Fibroblast of skin of back (primary cell): Measurements from ENCODE around the gene FLAD1.

Source experiments
- DNase-seq: peaks from one replicate; pipeline ENCODE4 v3.0.0-alpha.2; 2013

FLAD1 gene

DNA sequence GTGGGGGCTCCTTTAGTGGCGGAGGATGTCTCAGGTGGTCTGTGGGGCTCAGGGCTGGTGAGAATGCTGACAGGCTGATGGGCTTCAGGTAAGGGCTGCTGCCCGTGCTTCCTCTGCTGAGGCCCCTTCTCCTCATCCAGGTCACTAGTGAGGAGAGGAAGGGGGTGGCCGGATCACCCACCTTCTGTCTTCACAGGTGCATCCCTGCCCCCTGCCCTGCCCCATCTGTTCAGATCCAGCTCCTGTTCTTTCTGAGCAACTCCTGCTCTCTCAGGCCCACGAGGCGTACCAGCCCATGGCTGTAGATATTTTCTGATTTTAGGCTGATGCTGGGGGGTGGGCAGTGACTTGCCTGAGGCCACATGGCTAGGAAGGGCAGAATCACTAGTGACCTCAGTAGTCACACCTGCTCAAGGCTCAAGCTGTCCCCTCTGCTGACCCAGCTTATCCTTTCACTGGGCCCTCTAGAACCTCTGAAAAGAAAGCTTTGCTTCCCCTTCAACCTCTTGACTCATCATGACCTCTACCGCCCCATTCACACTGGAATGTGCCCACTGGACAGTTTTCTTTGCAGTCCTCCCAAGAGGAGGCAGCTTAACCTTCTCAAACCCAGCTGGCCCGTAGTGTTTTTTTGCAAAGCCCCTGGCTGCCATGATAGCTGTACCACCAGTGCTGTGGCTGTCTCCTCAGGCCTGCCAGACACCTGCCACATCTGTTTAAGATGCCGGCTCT, 35.6 kb downstream of the FLAD1 start:
- DNase-seq = no peak

DNA sequence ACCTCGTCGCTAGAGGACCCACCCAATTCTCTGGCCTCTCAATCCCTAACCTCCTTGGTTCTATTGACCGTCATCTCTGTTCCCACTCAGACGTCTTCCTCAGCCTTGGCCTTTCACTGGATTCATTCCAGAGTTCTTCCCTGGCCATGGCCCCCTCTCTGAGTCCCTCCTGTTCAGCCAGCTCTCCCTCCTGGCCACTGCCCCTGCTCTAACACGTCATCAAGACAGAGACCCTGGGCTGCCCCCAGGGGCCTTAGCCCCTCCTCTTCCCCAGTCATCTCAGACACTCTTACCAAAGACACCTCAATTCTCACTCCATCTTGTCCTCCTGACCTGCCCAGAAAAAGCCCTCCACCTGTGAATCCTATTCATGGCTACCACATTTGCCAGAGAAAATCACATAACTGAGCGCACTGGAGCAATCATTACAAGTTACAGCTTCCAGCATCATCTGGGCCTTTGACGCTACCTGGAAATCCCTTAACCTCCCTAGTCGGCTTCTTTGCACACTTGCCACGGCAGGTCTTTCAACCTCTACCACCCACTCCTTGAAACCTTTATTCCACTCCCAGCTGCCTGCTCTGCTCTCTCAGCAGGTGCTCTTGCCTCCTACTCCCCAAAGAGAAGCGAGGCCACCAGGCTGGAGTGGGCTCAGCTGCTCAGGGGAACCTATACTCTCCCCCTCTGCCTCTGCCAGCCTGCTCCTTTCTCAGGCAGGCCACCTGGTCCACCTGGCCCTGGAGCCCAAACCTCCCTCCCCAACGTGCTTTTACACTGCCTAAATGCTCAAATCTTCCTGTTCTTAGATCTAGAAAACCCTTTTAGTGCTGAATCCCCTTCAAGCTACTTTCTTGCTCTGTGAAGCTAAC, 36.5 kb downstream of the FLAD1 start:
- no peak for DNase-seq

DNA sequence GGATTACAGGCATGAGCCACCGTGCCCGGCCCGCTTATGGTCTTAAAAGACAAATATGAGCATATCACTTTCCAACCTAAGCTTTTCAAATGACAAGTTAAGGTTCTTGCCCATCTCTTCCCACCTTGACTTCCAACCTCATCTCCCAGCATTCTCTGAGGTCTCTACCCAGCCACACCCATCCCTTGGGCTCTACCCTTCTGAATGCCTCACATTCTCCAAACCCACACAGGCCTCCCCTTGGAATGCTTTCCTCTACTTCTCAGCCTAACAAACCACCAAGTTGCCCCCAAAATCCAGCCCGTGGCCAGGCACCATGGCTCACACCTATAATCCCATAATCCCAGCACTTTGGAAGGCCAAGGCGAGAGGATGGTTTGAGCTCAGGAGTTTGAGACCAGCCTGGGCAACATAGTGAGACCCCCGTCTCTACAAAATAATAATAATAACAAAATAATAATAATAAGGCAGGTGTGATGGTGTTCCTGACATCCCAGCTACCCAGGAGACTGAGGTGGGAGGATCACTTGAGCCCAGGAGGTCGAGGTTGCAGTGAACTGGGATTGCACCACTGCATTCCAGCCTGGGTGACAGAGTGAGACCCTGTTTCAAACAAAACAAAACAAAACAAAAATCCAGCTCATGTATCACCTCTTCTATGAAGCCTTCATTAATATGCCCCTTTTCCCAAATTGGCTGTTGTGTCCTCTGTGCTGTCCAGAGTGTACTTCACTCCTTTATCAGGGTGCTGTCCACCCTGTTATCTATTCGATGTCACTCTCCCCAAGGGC, 39.2 kb downstream of the FLAD1 start:
- DNase-seq = no peak

DNA sequence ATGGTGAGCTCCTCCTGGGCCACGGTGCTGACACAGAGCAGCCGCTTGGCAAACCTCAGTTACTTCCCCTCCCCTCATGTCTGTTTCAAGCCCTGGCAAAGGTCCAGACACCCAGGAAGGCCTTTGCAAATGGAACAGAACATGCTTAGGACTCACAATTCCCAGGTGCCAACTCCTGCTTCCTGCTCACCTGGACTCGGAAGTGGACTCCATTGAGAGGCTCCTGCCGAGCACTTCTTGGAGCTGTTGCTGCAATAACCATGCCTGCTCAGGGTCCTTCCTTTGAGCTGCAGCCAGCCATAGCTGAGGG, 39.7 kb downstream of the FLAD1 start:
- DNase-seq = no peak

DNA sequence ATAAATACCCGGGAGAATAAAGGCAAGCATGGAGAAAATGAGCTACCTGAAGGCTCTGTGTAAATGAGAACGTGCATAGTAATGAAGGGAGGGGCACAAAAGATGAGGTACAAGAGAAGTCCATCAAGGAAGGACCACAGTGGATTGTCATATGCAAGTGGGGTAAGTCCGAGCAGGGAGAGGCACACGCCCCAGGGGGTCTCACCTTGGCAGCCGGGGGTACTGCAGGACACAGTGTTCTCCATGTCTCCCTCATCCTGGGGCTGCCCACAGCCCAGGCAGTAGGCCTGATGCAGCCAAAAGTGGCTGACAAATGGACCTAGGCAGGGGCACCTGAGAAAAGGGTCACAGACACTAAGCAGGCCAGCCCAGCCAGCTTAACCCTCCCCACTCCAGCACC, 40.5 kb downstream of the FLAD1 start:
- no peak for DNase-seq

DNA sequence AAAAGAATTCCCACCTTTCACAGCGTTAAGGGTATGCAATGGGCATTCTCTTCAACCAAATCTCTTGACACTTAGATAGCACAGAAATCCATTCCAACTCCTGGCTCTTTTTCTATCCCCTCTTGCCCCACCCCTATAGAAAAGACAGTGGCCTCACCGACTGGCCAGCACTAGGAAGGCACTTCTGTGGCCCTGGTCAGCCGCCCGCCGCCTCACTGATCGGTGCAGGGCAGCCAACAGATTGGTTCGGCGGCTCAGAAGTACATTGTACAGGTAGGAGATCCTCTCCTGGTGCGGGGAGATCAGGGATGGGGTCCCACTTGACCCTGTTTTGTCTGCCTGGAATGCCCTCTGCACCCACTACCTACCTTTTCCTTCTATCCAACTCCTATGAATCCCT, 41.2 kb downstream of the FLAD1 start:
- DNase-seq = no peak

DNA sequence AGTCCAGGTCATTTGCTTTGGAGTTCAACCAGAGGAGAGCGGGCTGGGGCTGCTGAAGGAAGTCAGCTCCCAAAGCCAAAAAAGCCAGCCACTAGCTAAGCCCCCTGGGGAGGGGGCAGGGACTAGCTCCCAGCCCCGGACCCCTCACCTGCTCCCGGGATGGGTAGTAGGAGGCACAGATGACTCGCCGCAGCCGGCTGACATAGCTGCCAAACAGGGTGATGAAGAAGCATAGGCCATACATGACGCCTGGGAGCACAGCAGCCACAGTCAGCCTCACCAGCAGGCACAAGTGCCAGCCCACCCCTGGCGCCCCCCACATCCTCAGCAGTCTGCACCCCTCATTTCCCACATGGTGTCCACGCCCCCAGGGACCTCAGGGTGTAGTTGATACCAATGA, 43.0 kb downstream of the FLAD1 start:
- DNase-seq = no peak

DNA sequence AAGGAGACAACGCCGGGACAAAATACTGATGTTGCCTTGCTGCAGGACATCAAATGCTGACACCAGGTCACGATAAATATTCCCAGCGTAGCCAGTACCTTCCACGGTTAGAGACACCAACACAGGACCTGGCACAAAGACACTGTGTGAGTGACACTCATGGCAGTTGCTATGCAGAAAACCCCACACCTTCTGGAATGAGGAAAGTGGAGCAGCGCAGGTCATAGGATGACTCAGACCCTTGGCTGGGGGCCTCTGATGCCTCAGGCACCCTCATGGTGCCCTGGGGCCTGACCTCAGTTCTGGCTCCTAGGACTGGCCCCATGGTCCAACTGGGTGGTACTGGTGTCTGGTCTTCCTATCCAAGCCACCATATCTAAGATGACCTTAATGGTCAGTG, 43.4 kb downstream of the FLAD1 start:
- no peak for DNase-seq

DNA sequence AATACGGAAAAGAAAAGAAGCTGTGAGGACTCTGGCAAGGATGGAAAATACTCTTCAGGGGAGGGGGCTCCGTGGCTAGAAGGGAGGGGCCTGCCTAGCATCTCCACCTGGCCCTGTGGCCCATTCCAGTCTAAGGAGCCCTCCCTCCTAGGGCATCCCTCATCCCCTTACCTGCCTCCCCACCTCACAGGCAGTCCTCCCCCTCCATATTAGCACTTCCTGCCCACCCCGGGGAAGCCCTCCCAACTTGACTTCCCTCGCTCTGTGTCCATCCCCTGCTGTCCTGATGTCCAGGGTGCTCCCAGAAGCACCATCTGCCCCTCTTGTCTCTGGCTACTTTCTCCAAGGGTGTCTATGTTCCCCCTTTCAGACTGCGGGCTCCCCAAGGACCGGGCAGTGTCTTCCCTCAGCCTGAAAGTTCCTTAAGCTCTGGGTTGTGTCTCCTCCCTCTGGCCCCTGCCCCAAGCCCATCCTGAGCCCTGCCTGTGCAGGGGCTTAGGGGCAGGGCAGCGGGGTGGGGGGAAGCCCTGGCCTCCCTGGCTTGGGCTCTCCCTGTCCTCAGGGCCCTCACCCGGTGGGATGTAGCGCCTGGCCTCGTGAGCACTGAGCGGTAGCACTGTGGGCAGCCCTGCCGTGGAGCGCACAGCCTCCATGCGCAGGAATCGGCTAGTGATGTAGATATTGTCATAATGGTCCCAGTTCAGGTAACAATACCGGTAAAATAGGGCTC, 46.5 kb downstream of the FLAD1 start:
- no peak for DNase-seq

DNA sequence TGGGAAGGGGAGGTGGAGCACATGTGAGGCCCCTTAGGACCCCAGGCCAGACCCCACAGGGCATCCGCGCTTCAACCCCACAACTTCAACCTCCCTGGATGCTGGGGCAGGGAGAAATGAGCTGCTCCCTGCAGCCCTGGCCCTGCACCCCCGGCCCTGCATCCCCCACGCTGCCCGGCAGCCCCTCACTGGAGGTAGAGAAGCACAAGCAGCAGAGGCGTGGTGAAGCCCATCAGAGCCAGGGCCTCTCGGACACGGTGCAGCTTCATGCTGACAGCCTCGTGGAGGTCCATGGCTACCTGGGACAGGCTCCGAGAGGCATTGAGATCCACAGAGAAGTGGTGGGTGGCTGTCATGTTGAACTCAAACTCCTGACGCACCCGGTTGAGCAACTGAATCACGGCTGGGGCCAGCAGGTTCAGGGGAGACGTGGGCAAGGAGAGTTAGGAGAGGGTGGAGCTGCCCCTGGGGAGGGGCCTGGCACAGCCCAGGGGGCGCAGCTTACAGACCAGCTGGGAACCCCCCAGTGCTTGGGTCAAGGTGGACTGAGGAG, 47.2 kb downstream of the FLAD1 start:
- DNase-seq = no peak

DNA sequence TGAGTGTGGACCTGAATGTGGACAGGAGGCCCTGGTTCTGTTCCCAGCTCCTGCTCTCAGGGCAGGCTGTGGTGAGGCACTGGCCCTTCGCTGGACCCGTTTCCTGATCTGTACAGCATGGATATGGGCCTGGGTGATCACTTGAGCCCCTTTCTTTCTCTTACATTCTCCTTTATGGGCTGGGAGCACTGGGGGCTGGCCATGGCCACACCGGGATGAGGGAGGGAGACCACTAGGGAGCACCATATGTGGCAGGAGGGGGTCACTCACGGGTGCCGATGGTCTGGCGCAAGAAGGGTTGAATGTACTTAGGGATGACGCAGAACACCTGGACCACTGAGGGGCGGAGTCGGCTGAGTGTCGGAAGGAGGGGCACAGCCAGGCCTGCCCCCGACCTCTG, 47.8 kb downstream of the FLAD1 start:
- no peak for DNase-seq

DNA sequence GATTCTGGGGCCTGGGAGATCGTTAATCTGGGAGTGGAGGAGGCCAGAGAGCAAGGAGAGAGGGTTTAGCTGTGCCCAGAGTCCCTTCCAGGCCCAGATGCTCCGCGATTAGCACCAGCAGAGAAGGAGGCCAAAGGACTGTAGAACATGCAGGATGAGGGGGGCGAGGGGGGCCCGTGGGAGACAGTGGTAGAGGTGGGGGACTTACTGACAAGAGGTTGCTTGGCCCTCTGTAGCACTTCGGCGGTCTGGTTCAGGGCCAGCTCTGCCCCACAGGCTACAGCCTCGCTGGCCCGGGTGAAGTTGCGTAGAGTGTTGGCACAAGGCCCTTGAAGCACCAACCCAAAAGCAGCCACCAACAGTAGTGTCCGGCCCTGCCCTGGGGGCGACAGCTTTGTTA, 49.7 kb downstream of the FLAD1 start:
- no peak for DNase-seq

DNA sequence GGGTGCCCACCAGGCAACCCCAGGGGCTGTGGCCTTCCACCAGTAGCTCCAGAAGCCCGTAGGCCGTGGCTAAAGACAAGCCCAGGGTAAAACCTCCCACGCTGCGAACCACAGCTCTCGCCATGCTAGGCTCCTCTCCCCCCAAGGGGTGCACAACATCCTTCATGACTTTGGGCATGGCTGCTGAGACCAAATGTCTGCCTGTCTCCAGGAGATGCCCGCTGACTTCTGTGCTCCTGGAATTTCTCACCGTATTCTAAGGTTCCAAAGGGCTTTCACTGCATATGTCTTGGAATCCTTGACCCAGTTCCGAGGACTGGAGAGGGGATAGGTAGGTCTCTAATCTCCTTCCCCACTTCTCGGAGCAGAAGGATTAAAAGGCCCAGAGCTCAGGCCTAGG, 50.4 kb downstream of the FLAD1 start, which contains the start of the genes DCST1 and DCST2:
Gene DCST1, plus strand, starts transcription at position 301 of the 400 bp plus-strand sequence. CDS start 213 bp downstream, outside the sequence.
Gene DCST2, minus strand, starts transcription at position 258 of the 400 bp plus-strand sequence. Its CDS starts 80 bp downstream, at position 178.
- no peak for DNase-seq

DNA sequence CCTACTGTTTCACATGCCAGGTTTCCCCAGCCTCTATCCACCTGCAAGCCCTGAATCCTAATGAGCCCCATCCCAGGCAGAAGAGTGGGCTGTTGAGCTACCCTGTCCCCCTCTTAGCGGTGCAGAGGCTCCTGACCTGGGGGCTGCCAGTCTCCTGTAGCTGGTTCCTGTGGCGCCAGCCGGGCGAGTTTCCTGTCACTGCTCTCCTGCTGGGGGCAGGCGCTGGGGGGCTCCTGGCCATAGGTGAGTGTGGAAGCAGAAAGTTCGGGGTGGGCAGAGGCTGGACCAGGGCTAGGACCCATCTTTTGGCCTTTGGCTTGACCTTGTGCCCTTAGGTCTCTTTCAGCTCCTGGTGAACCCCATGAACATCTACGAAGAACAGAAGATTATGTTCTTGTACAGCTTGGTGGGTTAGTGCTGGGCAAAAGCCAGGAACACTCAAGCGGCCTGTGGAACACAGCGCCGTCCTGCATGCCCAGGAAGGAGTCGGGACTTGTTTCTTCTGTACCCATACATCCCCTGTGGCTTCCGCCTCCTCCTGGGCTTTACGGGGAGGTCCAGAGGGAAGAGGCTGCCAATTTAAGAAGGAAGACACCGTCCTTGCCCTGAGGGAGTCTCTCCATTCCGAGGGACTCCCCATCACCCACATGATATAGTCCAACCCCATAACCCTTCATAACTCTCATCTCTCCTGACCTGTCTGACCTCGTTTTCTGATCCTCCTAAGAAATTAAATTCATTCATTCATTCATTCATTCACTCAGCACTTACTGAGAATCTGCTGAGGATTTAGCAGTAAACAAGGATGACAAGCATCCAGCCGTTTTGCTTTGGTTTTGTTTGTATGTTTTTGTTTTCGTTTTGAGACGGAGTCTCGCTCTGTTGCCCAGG, 51.4 kb downstream of the FLAD1 start:
- no peak for DNase-seq

DNA sequence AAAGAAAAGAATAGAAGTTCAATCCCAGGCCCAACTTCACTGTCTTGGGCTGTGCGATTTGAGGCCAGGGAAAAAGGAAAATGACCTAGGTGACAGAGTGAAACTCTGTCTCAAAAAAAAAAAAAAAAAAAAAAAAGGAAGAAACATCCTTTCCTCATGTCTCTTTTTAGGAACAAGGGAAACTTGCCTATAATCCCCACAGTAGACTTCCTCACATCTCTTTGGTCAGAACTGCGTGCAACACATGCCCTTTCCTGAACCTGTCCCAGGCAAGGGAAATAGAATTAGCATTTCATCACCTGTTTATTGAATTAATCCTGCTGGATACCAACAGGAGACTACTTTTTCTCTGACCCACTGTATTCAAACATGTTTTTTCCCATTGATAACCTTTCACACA, 52.8 kb downstream of the FLAD1 start:
- no peak for DNase-seq

DNA sequence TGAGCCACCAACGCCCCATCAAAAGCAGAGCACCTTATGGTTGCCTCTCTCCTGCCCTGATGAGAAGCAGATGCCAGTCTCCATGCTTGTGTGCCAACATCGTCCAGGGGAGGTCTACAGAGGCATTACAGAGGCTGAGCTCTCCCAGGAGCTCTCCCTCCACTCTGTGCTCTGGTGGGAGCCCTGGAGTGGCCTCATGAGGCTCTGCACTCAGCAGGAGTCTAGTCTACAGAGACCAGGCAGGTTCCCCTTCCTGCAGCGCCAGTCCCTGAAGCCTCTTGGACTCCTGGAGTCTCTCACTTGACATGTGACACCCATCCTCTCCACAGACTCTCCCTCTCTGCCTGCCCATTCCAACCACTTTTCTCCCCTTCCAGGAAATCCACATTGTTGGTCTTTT, 53.9 kb downstream of the FLAD1 start:
- DNase-seq = no peak

DNA sequence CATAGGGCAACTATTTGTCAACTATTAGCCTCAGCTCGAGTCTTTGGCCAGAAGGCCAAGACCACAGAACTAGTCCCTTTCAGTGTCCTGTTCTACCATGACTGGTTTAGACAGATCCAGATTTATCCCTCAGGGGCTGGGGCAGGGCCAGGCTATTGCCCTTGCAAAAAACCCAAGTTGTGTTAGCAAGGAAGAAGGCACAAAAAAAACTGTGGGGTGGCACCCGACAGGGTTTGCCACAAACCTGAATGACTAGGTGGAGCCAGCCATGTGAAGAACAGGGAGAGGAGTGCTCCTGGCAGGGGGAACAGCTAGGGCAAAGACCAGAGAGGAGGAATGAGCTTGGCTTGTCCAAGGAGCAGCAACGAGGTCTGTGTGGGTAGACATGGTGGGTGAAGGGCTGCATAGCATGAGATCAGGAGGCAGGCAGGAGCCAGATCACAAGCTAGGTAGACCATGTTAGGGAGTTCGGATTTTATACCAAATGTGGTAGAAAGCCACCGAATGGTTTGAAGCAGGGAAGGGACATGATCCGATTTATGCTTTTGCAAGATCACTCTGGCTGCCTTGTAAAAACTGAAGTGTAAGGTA, 54.8 kb downstream of the FLAD1 start:
- no peak for DNase-seq

DNA sequence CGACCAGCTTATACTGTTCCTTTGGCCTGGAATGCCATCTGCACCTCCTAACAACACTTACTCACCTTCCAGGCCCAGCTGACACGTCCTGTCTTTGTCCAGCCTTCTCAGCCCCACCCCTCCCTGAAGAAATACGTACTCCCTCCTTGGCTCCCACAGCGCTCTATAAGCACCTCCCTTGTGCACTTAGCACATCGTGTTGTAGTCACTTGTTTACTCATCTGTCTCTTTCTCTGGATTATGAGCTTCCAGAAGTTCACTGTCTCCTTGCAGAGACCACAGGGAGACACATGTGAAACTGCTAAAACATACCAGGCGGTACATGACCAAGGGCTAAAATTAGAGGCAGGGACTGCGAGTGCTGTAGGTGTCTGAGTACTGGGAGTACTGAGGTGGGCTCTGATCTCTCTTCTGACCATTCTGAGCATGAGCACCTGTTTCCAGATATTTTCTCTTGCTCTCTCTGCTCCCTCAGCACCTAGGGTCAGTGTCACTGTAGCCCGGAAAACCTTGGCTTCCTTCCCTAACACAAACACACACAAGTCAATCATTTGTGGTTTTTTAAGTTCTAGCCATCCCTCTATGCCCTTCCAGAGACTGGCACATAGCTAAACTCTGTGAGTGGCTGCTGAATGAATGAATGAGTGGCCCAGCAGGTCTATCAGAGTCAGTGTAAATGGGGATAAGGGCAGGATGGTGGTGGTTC, 55.6 kb downstream of the FLAD1 start:
- DNase-seq = no peak

DNA sequence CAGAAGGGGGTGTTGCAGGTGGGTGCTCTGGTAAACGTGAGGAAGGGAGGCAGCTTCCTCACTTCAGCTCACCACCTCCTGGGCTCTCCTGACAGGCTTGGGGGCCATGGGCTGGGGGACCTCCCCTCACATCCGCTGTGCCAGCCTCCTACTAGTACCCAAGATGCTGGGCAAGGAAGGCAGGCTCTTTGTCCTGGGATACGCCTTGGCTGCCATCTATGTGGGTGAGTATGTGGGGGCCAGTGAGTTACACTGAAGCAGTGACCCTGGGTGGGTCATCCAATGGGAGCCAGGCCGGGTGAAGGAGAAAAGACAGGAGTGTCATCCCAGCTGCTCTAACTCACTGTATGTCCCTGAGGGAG, 56.1 kb downstream of the FLAD1 start:
- DNase-seq = no peak
